ENCODE data around the gene TAP2. TPM values are rescaled to one million over a fixed set of nuclear protein-coding genes. Genes with fewer than 3 reads are reported as not detected.

The TAP2 gene
- total and polyA plus RNA-seq, 7 donors: 7.6 to 18.5 (median 15.4) TPM

DNA sequence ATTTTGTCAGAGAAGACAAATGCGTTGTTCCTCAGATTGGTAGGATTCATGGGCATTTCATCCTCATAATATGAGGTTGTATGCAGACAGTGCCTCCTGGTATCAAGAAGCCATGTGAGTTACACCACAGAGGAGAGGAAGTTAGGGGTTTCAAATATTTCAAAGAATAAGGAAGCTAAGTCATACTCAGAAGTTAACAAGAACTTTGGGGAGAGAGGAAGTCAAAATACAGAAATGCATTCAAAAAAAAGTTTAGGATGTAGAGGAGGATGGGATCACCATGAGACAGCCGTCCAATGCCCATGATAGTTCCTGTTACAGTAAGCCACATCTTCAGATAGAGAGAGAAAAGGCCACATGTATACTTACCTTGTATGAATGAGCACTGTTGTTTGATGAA is 44.0 kb downstream of the TAP2 start:
- intact Hi-C loops (cut with DNase I): no loop called here
- H3K4me3 ChIP-seq: no peak overlapping the region
- H3K4me1 ChIP-seq: no peaks in the 10 kb centered on the region
- no peaks in the 10 kb centered on the region for H3K9me3 ChIP-seq
- DNase-seq: no peak
- WGBS, 3 donors: 36 to 69% (median 69%) methylated on average over 2 of the region's 2 CpGs
- TF ChIP-seq, protein P1, sequence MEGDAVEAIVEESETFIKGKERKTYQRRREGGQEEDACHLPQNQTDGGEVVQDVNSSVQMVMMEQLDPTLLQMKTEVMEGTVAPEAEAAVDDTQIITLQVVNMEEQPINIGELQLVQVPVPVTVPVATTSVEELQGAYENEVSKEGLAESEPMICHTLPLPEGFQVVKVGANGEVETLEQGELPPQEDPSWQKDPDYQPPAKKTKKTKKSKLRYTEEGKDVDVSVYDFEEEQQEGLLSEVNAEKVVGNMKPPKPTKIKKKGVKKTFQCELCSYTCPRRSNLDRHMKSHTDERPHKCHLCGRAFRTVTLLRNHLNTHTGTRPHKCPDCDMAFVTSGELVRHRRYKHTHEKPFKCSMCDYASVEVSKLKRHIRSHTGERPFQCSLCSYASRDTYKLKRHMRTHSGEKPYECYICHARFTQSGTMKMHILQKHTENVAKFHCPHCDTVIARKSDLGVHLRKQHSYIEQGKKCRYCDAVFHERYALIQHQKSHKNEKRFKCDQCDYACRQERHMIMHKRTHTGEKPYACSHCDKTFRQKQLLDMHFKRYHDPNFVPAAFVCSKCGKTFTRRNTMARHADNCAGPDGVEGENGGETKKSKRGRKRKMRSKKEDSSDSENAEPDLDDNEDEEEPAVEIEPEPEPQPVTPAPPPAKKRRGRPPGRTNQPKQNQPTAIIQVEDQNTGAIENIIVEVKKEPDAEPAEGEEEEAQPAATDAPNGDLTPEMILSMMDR (IDR thresholded peaks at IDR 0.05): no peak
- no peak overlapping the region for H3K27ac ChIP-seq
- ATAC-seq: no peak
- H3K27me3 ChIP-seq (ENCODE audit: insufficient read depth in 3 of 3, low read length in 2 of 3): peaks cover 0 to 54% (median 2%) of the 10 kb centered on the region in 3 donors
- no peaks in the 10 kb centered on the region for H3K36me3 ChIP-seq (ENCODE audit: insufficient read depth in 1 of 2, low read depth in 1 of 2)

DNA sequence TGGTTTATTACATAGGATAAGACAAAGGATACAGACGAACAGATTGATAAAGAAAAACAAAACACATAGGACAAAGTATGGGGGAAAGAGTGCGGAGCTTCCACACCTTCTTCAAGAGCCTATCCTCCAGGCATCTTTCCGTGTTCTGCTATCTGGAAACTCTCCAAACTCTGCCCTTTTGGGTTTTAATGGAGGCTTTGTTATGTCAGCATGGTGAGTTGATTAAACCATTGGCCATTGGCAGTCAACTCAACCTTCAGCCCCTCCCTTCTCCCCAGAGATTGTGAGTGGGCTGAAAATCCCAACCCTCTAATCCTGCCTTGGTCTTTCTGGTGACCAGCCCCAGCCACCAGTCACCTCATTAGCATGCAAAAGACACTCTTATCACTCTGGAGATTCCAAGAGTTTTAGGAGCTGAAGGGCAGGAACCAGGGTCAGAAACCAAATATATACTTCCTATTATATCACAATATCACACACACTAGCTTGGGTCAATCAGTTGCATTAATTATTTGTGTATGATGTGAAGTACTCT is 45.6 kb downstream of the TAP2 start:
- no peak for DNase-seq
- Histone ChIP-seq H3K9me3 (no peaks in the 10 kb centered on the region), H3K4me1 (no peaks in the 10 kb centered on the region), H3K27me3 (ENCODE audit: insufficient read depth in 3 of 3, low read length in 2 of 3) (peaks cover 0 to 46% (median 2%) of the 10 kb centered on the region in 3 donors), H3K27ac (no peak overlapping the region), H3K36me3 (ENCODE audit: insufficient read depth in 1 of 2, low read depth in 1 of 2) (no peaks in the 10 kb centered on the region), H3K4me3 (no peak overlapping the region)
- ATAC-seq: no peak
- TF ChIP-seq, protein P1 (IDR thresholded peaks at IDR 0.05): no peak
- whole genome bisulfite sequencing, 3 donors: 52 to 60% (median 57%) methylated on average over 3 of the region's 3 CpGs
- intact Hi-C loops (cut with DNase I): no loop called here

DNA sequence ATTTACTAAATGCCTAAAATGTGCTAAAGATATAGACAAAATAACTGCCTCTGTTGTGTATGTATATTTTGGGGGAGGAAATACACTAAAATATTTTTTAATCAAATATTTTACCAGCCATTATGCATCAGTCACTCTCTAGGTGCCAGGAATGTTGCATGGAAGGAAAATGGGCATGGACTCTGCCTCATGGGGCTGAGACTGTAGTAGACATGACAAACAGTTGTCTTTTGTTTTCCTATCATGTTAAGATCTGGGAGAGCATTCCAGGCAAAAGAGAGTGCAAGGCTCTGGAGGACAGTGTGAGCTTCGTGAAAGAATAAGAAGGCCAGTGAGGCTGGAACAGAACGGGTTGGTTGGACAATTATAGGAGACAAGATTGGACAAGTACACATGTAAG is 48.2 kb downstream of the TAP2 start:
- peaks cover 2 to 34% (median 5%) of the 10 kb centered on the region in 3 donors for H3K27me3 ChIP-seq (ENCODE audit: insufficient read depth in 3 of 3, low read length in 2 of 3)
- H3K36me3 ChIP-seq (ENCODE audit: insufficient read depth in 1 of 2, low read depth in 1 of 2): no peaks in the 10 kb centered on the region
- no peaks in the 10 kb centered on the region for H3K9me3 ChIP-seq
- TF ChIP-seq, protein P1 (IDR thresholded peaks at IDR 0.05): no peak
- H3K4me3 ChIP-seq: no peak overlapping the region
- H3K4me1 ChIP-seq: no peaks in the 10 kb centered on the region
- DNase-seq: no peak
- WGBS, 3 donors: 32 to 57% (median 51%) methylated on average over 2 of the region's 2 CpGs
- intact Hi-C loops (cut with DNase I): no loop called here
- no peak for ATAC-seq
- H3K27ac ChIP-seq: no peak overlapping the region

Other genes with a start within 250 kb of the TAP2 start
- gene HLA-DRB1, start 248.9 kb downstream of the TAP2 start, total RNA-seq: 10 to 100 TPM; 16.9 to 49.4 (median 29.8) TPM
- 10 to 100 TPM; 13.2 to 32.6 (median 20.5) TPM for gene HLA-DRB1, start 248.9 kb downstream of the TAP2 start, polyA plus RNA-seq
- 1 to 10 TPM; 1.3 to 7.8 (median 6.2) TPM for gene HLA-DQA1, start 201.3 kb downstream of the TAP2 start, total RNA-seq
- gene HLA-DQA1, start 201.3 kb downstream of the TAP2 start, polyA plus RNA-seq: 1 to 10 TPM; 5.9 to 7.8 (median 5.9) TPM
- 1 to 10 TPM; 2.9 to 5.4 (median 4.2) TPM for gene HLA-DQB1, start 172.1 kb downstream of the TAP2 start, total RNA-seq
- 10 to 100 TPM in 1 of 3 donors, 1 to 10 TPM in 2; 8.2 to 10.8 (median 8.6) TPM for gene HLA-DQB1, start 172.1 kb downstream of the TAP2 start, polyA plus RNA-seq
- 1 to 10 TPM in 1 of 4 donors, under 1 TPM in 2, not detected in 1; 0.16 to 1.8 (median 0.99) TPM for gene HLA-DQA2, start 97.3 kb downstream of the TAP2 start, total RNA-seq
- not detected for gene HLA-DQA2, start 97.3 kb downstream of the TAP2 start, polyA plus RNA-seq
- gene HLA-DQB2, start 75.2 kb downstream of the TAP2 start, total RNA-seq: 1 to 10 TPM in 2 of 4 donors, under 1 TPM in 1, not detected in 1; 0.38 to 1.2 (median 1.2) TPM
- not detected for gene HLA-DQB2, start 75.2 kb downstream of the TAP2 start, polyA plus RNA-seq
- gene HLA-DOB, start 21.7 kb downstream of the TAP2 start, total RNA-seq: under 1 TPM in 1 of 4 donors, not detected in 3; 0.21 TPM
- gene HLA-DOB, start 21.7 kb downstream of the TAP2 start, polyA plus RNA-seq: under 1 TPM; 0.10 to 0.25 (median 0.18) TPM
- gene PSMB8, start 5.3 kb upstream of the TAP2 start, total RNA-seq: 10 to 100 TPM in 3 of 4 donors, 1 to 10 TPM in 1; 7.0 to 10.8 (median 10.2) TPM
- gene PSMB8, start 5.3 kb upstream of the TAP2 start, polyA plus RNA-seq: 10 to 100 TPM in 2 of 3 donors, 1 to 10 TPM in 1; 7.7 to 19.2 (median 14.2) TPM
- gene TAP1, start 15.0 kb upstream of the TAP2 start, total RNA-seq: 10 to 100 TPM; 14.1 to 23.5 (median 16.8) TPM
- gene TAP1, start 15.0 kb upstream of the TAP2 start, polyA plus RNA-seq: 10 to 100 TPM; 15.2 to 21.7 (median 17.7) TPM
- gene PSMB9, start 15.5 kb upstream of the TAP2 start, total RNA-seq: 10 to 100 TPM in 2 of 4 donors, 1 to 10 TPM in 2; 6.6 to 10.5 (median 10.0) TPM
- 10 to 100 TPM in 2 of 3 donors, 1 to 10 TPM in 1; 8.0 to 18.0 (median 13.2) TPM for gene PSMB9, start 15.5 kb upstream of the TAP2 start, polyA plus RNA-seq
- gene HLA-DMB, start 102.3 kb upstream of the TAP2 start, total RNA-seq: 1 to 10 TPM; 1.4 to 7.6 (median 3.6) TPM
- 1 to 10 TPM; 2.8 to 3.1 (median 2.9) TPM for gene HLA-DMB, start 102.3 kb upstream of the TAP2 start, polyA plus RNA-seq
- 10 to 100 TPM in 2 of 4 donors, 1 to 10 TPM in 2; 3.2 to 12.0 (median 9.4) TPM for gene HLA-DMA, start 114.4 kb upstream of the TAP2 start, total RNA-seq
- gene HLA-DMA, start 114.4 kb upstream of the TAP2 start, polyA plus RNA-seq: 1 to 10 TPM; 6.3 to 7.4 (median 7.1) TPM
- gene BRD2, start 129.9 kb upstream of the TAP2 start, total RNA-seq: 100 to 1,000 TPM in 3 of 4 donors, 10 to 100 TPM in 1; 70.0 to 135 (median 115) TPM
- 10 to 100 TPM; 62.2 to 93.0 (median 64.4) TPM for gene BRD2, start 129.9 kb upstream of the TAP2 start, polyA plus RNA-seq
- 1 to 10 TPM in 2 of 4 donors, under 1 TPM in 2; 0.48 to 1.5 (median 0.85) TPM for gene HLA-DOA, start 170.9 kb upstream of the TAP2 start, total RNA-seq
- gene HLA-DOA, start 170.9 kb upstream of the TAP2 start, polyA plus RNA-seq: under 1 TPM; 0.36 to 0.77 (median 0.58) TPM
- gene HLA-DPA1, start 234.9 kb upstream of the TAP2 start, total RNA-seq: 10 to 100 TPM; 13.8 to 52.6 (median 20.2) TPM
- 10 to 100 TPM; 10.7 to 12.3 (median 10.9) TPM for gene HLA-DPA1, start 234.9 kb upstream of the TAP2 start, polyA plus RNA-seq
- 10 to 100 TPM; 11.9 to 33.2 (median 18.3) TPM for gene HLA-DPB1, start 237.3 kb upstream of the TAP2 start, total RNA-seq
- 10 to 100 TPM; 11.0 to 17.9 (median 11.1) TPM for gene HLA-DPB1, start 237.3 kb upstream of the TAP2 start, polyA plus RNA-seq